Urinary bladder (tissue), 4 donors: Measurements from ENCODE around the gene CNTLN. TPM values are rescaled to one million over a fixed set of nuclear protein-coding genes. Genes with fewer than 3 reads are reported as not detected.

Experiments used
- DNase-seq: peaks from one replicate; pipeline ENCODE4 v3.0.0-alpha.2; 2015; ENCODE audit errors: extremely low spot score
- H3K27ac ChIP-seq: one replicate; pipeline ENCODE4 v1.5.1; 2013; ENCODE audit warnings: low read depth, mild to moderate bottlenecking, moderate library complexity
- H3K36me3 ChIP-seq: one replicate; pipeline ENCODE4 v1.6.1; 2013; ENCODE audit warnings: mild to moderate bottlenecking, moderate library complexity; ENCODE audit not compliant: insufficient read depth
- H3K4me1 ChIP-seq: one replicate; pipeline ENCODE4 v1.6.1; 2013; ENCODE audit warnings: mild to moderate bottlenecking, moderate library complexity; ENCODE audit not compliant: insufficient read depth
- H3K4me3 ChIP-seq: one replicate; pipeline ENCODE4 v1.5.1; 2013; ENCODE audit warnings: low read depth, low read length
- WGBS: extraction: QIAGEN DNeasy Blood & Tissue Kit; methylation state at CpG from one replicate; pipeline ENCODE4 v1.1.7; 2013; 5-methylcytosine and 5-hydroxymethylcytosine counted together
- polyA plus RNA-seq: library from polyadenylated mRNA; stranded (reverse); fragments of 200-250 nt; gene quantifications from one replicate; pipeline ENCODE4 v1.2.3, GENCODE V29; 2013
- small RNA-seq: library from RNA; depleted of rRNA; stranded (forward); fragments of <200 nt; gene quantifications from one replicate; pipeline ENCODE3, GENCODE V24; 2014
- total RNA-seq: library from RNA; depleted of rRNA; stranded (reverse); fragments of >200 nt; gene quantifications from one replicate; pipeline ENCODE4 v1.2.3, GENCODE V29; 2014
- donor health status: healthy with polysubstance abuse.
- donor health status: healthy.

The CNTLN gene
- total and polyA plus RNA-seq, 2 donors, result 6.7 to 49.3 TPM

DNA sequence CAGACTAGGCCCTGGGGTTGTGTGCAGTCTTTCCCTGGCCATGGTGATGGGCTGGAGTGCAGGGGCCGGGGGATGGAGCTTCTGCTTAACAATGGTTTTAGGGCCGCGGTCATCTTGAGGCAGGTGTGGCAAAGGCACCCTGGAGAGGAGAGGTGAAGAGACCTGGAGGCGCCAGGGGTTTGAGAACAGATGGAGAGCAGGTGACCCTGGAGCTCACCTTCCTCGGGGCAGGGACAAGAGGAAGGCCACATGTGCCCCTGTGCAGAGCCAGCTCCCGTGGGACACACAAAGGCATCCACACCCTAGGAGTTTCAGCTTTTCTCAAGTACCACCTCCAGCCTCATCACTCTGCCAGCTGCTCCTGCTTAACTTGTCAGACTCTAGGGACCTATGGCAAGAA is 397.6 kb downstream of the CNTLN start:
- no peak for DNase-seq
- WGBS, result 85% methylated on average over 6 of the region's 6 CpGs
- H3K4me3 ChIP-seq, result no peak overlapping the region
- H3K27ac ChIP-seq, result no peak overlapping the region
- H3K36me3 ChIP-seq, result no peaks in the 10 kb centered on the region
- no peaks in the 10 kb centered on the region for H3K4me1 ChIP-seq

- 89% methylated on average over 3 of the region's 3 CpGs for WGBS
- Histone ChIP-seq H3K27ac (no peak overlapping the region), H3K4me1 (no peaks in the 10 kb centered on the region), H3K4me3 (no peak overlapping the region), H3K36me3 (no peaks in the 10 kb centered on the region)
- no peak for DNase-seq
Measured at GRCh38 chr9:17535176-17535575, 400.3 kb downstream of the CNTLN start.

- 92% methylated on average over 7 of the region's 7 CpGs for WGBS
- no peak for DNase-seq
- Histone ChIP-seq H3K4me1 (no peaks in the 10 kb centered on the region), H3K36me3 (no peaks in the 10 kb centered on the region), H3K27ac (no peak overlapping the region), H3K4me3 (no peak overlapping the region)
Measured at GRCh38 chr9:17536027-17536426, 401.2 kb downstream of the CNTLN start.

- WGBS, result 83% methylated on average over 2 of the region's 2 CpGs
- no peak for DNase-seq
- Histone ChIP-seq H3K27ac (no peak overlapping the region), H3K4me1 (no peaks in the 10 kb centered on the region), H3K36me3 (no peaks in the 10 kb centered on the region), H3K4me3 (no peak overlapping the region)
Measured at GRCh38 chr9:17551023-17551422, 416.2 kb downstream of the CNTLN start.

Small RNA genes lying within 50 kb of the gene (small RNA-seq; reads per million reads assigned to genes)
- gene RPS29P33, result not detected
